ENCODE results near the gene KCNK4. TPM values are rescaled to one million over a fixed set of nuclear protein-coding genes. Genes with fewer than 3 reads are reported as not detected.

The KCNK4 gene
- total and polyA plus RNA-seq, 4 donors: 0.09 TPM; not detected in 3

GRCh38 chr11:64334764-64335735 lies 43.9 kb downstream of the KCNK4 start:
- H3K9me3 ChIP-seq (ENCODE audit: control insufficient read depth in 4 of 4, insufficient read depth in 3 of 4, low read length in 3 of 4): no peaks in the 10 kb centered on the region
- peak overlapping the region in 1 of 2 donors; percentile 70 for H3K27ac ChIP-seq (ENCODE audit: low read depth in 1 of 2, low read length in 1 of 2)
- TF ChIP-seq CTCF (IDR thresholded peaks at IDR 0.05; ENCODE audit: control extremely low read depth, extremely low read depth): no peak
- WGBS, 2 donors: 51 to 55% methylated on average over 13 of the region's 13 CpGs
- no peak overlapping the region for H3K4me3 ChIP-seq
- no peaks in the 10 kb centered on the region for H3K27me3 ChIP-seq (ENCODE audit: control insufficient read depth in 3 of 3, insufficient read depth in 3 of 3, low read length in 2 of 3)
- ATAC-seq (ENCODE audit: insufficient read depth, low FRiP score) (peak; percentile 64), DNase-seq (no peak)
- H3K4me1 ChIP-seq (ENCODE audit: control insufficient read depth in 5 of 5, insufficient read depth in 5 of 5, low read length in 5 of 5): peaks cover 0 to 4% (median 0%) of the 10 kb centered on the region in 5 donors
- H3K36me3 ChIP-seq (ENCODE audit: control insufficient read depth in 4 of 4, insufficient read depth in 4 of 4, low read length in 4 of 4): no peaks in the 10 kb centered on the region
- no peak overlapping the region for H3K9ac ChIP-seq (ENCODE audit: insufficient read depth in 1 of 2, low read length in 2 of 2)

GRCh38 chr11:64337538-64338249 lies 46.6 kb downstream of the KCNK4 start:
- H3K4me3 ChIP-seq: no peak overlapping the region
- H3K36me3 ChIP-seq (ENCODE audit: control insufficient read depth in 4 of 4, insufficient read depth in 4 of 4, low read length in 4 of 4): no peaks in the 10 kb centered on the region
- H3K4me1 ChIP-seq (ENCODE audit: control insufficient read depth in 5 of 5, insufficient read depth in 5 of 5, low read length in 5 of 5): peaks cover 0 to 12% (median 7%) of the 10 kb centered on the region in 5 donors
- H3K27me3 ChIP-seq (ENCODE audit: control insufficient read depth in 3 of 3, insufficient read depth in 3 of 3, low read length in 2 of 3): peaks cover 0 to 10% (median 0%) of the 10 kb centered on the region in 3 donors
- H3K27ac ChIP-seq (ENCODE audit: low read depth in 1 of 2, low read length in 1 of 2): no peak overlapping the region
- TF ChIP-seq CTCF (IDR thresholded peaks at IDR 0.05; ENCODE audit: control extremely low read depth, extremely low read depth): no peak
- ATAC-seq (ENCODE audit: insufficient read depth, low FRiP score) (no peak), DNase-seq (no peak)
- WGBS, 2 donors: 68 to 71% methylated on average over 8 of the region's 8 CpGs
- H3K9ac ChIP-seq (ENCODE audit: insufficient read depth in 1 of 2, low read length in 2 of 2): no peak overlapping the region
- H3K9me3 ChIP-seq (ENCODE audit: control insufficient read depth in 4 of 4, insufficient read depth in 3 of 4, low read length in 3 of 4): no peaks in the 10 kb centered on the region

GRCh38 chr11:64338716-64339115 lies 47.6 kb downstream of the KCNK4 start:
- Histone ChIP-seq H3K4me3 (no peak overlapping the region), H3K9ac (ENCODE audit: insufficient read depth in 1 of 2, low read length in 2 of 2) (no peak overlapping the region), H3K27me3 (ENCODE audit: control insufficient read depth in 3 of 3, insufficient read depth in 3 of 3, low read length in 2 of 3) (peaks cover 0 to 13% (median 0%) of the 10 kb centered on the region in 3 donors), H3K4me1 (ENCODE audit: control insufficient read depth in 5 of 5, insufficient read depth in 5 of 5, low read length in 5 of 5) (peaks cover 0 to 14% (median 7%) of the 10 kb centered on the region in 5 donors), H3K36me3 (ENCODE audit: control insufficient read depth in 4 of 4, insufficient read depth in 4 of 4, low read length in 4 of 4) (no peaks in the 10 kb centered on the region), H3K9me3 (ENCODE audit: control insufficient read depth in 4 of 4, insufficient read depth in 3 of 4, low read length in 3 of 4) (no peaks in the 10 kb centered on the region), H3K27ac (ENCODE audit: low read depth in 1 of 2, low read length in 1 of 2) (peak overlapping the region in 1 of 2 donors; percentile 34)
- no peak for TF ChIP-seq CTCF (IDR thresholded peaks at IDR 0.05; ENCODE audit: control extremely low read depth, extremely low read depth)
- WGBS, 2 donors: 66 to 79% methylated on average over 8 of the region's 8 CpGs
- ATAC-seq (ENCODE audit: insufficient read depth, low FRiP score) (no peak), DNase-seq (no peak)

Measured in lung (tissue), 12 donors.